NT2/D1 (cell line): Measurements from ENCODE around the gene PRG2.

Experiments used
- SUZ12 ChIP-seq: IDR thresholded peaks from 2 replicates; pipeline ENCODE4 v1.6.1; 2011; ENCODE audit not compliant: insufficient read length, insufficient read depth; ENCODE audit errors: extremely low read depth
- YY1 ChIP-seq: IDR thresholded peaks from 2 replicates; pipeline ENCODE4 v1.6.1; 2011; ENCODE audit not compliant: insufficient read length, insufficient read depth

DNA sequence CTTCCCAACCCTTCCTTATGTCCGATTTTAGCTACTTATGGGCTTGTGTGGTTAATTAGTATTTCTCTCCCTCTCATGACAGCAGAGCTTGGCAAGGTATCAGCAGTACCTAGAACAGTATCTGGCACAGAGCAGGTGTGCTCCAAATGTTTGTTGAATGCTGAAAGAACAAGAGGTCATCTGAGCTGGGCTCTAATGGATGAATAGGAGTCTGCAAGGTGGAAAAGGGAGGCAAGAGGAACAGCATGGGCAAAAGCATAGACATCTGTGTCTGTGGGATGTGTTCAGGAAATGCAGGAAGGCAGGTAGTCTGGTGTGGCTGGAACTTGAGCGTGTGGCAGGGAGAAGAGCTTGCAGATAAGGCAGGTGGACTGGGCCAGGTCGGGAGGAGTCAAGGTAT is 28.5 kb downstream of the PRG2 start:
- TF ChIP-seq YY1 (no peak), SUZ12 (no peak)
